GM19023 (cell line): ENCODE data around the gene EGLN2.
A peak's percentile ranks its signal among the peaks of the same experiment; 100 is the strongest.
"Not testable (repeated sequence)": the region's sequence is repeated elsewhere in the genome, so short reads cannot be mapped to it uniquely, and the experiment has no call there.

Experiments
- ATAC-seq: cut with Tn5 transposase; IDR thresholded peaks from one replicate; pipeline ENCODE4 v1.9.1; 2021; ENCODE audit warnings: mild to moderate bottlenecking, moderate library complexity; ENCODE audit not compliant: unreplicated experiment

Gene EGLN2

DNA sequence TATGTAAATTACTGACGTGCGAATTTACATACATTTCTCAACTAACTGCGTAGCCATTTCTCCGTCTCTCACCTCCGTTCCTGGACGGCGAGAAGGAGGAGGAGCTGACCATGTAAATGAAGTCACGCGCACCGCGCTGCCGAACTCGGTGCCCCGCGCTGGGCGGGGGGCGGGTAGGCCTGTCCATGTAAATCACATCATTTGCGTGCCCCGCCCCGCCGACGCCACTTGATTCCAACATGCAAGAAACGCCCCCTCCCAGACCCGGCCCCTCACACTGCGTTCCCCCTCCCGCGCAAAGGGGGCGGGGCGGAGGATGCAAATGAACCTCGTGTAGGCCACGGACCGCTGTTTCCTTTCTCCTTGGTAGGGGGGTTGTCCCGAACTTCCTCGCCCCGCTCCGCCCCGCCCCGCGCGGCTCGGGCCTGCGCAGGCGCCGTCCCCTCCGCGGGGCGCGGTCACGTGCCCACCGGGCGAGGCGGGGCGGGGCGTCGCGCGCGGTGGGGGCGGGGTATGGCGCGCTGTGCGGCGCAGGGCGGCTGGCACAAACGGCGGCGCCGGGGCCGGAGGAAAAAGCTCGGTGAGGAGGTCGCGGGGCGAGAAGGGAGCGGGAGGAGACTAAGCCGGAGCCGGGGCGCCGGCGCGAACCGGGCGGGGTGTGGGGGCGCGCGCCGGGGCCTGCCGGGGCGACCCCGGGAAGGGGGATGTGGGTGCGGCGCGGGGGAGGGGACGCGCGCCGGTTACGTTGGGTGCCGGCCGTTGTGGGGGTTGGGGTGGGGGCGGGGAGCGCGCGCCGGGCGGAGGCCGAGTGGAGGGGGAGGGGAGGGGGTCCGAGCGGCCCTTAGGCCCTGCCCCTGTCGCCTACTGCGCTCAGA is at the start of gene EGLN2:
TSS of gene EGLN2 (plus strand) at position 509 of the 875 bp plus-strand sequence. CDS start 1,382 bp downstream, outside the sequence.
- peak; percentile 79 for ATAC-seq

- ATAC-seq: peak; percentile 84
Observed at GRCh38 chr19:40750058-40750873, 48.7 kb upstream of the EGLN2 start, which contains the start of gene ACTMAP. ACTMAP (minus strand) TSS chr19:40750477; CDS start chr19:40749803, 674 bp downstream.

DNA sequence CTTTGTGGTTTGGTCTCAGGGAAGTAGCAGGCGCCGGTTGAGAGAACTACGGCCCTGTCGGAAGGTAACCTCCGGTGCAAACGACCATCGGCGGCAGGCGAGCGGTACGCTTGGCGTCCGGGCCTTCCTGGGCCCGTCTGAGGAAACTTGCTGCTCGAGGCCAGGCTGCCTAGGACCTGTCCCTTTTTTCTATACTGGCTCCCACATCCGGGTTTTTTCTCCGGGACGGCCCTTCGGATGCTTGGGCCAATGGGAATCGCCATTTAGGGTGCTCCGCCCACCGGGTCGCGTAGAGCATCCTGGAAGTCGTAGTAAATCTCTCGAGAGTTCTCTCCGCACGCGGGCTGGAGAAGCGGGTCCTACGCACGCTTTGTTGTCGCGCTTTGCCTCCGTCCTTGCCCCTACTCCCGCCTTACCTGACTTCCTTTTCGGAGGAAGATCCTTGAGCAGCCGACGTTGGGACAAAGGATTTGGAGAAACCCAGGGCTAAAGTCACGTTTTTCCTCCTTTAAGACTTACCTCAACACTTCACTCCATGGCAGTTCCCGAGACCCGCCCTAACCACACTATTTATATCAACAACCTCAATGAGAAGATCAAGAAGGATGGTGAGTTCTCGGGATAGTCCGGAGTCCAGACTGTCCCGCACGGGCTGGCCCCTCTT is 48.0 kb upstream of the EGLN2 start, which contains the start of gene SNRPA:
TSS of gene SNRPA (plus strand) at position 330 of the 664 bp plus-strand sequence. CDS start at position 536, 206 bp downstream.
- ATAC-seq: peak; percentile 58

DNA sequence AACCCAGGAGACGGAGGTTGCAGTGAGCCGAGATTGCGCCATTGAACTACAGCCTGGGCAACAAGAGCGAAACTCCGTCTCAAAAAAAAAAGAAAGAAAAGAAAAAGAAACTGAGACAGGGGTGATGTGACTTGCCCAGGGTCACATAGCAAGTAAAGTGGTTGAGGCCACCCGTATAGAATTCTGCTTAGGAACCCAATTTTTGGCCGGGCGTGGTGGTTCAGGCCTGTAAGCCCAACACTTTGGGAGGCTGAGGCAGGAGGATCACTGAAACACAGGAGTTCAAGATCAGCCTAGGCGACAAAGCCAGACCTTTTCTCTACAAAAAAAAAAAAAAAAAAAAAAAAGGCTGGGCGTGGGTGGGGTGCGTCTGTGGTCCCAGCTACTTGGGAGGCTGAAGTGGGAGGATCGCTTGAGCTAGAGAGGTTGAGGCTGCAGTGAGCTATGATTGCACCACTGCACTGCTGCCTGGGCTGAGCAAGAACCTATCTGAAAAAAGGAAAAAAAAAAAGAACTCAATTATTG is 46.7 kb upstream of the EGLN2 start:
- no peak for ATAC-seq

DNA sequence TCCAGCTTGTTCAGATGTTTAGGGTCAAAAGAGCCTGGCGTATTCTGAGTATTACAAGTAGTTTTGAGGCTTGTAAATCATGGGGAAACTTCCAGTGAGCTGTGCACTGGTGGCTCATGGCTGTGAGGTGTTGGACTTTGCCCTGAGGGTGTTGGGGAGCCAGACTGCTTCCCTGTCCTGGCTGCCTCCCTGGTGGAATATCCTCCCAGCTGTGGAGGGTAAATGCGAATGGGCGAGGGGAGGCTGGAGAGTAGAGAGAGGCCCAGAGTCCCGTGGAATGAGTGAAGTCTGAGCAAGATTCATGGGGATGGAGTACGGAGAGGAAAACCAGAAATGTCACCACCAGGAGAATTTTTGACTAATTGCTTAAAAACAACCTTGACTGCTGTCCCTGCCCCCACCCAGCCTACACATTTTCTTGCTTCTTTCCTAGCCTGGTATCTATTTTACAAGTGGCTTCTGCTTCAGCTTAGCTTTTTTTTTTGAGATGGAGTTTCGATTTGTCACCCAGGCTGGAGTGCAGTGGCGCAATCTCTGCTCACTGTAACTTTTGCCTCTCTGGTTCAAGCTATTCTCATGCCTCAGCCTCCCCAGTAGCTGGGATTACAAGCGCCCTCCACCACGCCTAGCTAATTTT is 44.3 kb upstream of the EGLN2 start:
- ATAC-seq: no peak

DNA sequence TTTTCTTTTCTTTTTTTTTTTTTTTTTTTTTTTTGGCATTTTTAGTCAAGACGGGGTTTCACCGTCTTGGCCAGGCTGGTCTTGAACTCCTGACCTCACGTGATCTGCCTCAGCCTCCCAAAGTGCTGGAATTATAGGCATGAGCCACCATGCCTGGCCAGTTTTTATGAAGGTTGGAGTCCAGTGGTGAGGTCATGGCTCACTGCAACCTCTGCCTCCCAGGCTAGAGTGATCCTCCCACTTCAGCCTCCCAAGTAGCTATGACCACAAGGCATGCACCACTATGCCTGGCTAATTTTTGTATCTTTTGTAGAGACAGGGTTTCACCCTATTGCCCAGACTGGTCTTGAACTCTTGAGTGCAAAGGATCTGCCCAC is 43.8 kb upstream of the EGLN2 start:
- no peak for ATAC-seq

DNA sequence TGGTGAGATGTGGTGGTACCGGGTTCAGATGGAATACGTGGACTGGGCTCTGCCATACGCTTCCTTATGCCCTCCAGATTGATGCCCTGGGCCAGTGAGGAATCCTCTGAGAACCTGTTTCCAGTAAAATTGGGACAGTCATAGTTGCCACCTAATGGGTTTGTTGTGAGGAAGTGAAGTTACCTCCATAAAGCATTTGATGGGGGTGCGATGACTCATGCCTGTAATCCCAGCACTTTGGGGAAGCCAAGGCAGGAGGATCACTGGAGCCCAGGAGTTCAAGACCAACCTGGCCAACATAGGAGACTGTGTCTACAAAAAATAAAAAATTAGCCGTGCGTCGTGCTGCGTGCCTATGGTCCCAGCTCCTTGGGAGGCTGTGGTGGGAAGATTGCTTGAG is 43.2 kb upstream of the EGLN2 start:
- no peak for ATAC-seq

- no peak for ATAC-seq
Observed at GRCh38 chr19:40756502-40757110, 42.4 kb upstream of the EGLN2 start.

DNA sequence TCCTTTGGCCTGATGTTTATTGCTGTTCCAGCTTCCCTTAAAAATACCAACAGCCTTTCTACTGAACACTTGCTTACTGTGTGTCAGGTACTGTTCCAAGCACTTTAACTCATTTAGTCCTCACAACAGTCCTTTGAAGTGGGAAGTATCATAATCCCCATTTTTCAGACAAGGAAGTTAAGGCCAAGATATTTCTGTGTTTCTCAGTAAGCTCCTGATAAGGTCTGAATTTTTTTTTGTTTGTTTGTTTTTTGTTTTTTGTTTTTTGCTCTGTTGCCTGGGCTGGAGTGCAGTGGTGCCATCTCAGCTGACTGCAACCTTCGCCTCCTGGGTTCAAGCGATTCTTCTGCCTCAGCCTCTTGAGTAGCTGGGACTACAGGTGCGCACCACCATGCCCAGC is 40.5 kb upstream of the EGLN2 start:
- no peak for ATAC-seq

DNA sequence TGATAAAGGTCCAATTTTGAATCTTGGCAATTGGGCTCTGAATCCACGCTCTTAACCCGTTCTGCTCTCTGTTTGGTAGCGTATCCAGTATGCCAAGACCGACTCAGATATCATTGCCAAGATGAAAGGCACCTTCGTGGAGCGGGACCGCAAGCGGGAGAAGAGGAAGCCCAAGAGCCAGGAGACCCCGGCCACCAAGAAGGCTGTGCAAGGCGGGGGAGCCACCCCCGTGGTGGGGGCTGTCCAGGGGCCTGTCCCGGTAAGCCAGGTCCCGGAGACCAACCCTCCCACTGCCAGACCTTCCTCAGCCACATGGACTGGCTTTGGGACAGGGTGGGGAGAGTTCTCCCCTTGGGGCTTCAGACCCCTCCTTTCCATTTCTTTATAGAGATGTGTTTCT is 39.6 kb upstream of the EGLN2 start:
- no peak for ATAC-seq

DNA sequence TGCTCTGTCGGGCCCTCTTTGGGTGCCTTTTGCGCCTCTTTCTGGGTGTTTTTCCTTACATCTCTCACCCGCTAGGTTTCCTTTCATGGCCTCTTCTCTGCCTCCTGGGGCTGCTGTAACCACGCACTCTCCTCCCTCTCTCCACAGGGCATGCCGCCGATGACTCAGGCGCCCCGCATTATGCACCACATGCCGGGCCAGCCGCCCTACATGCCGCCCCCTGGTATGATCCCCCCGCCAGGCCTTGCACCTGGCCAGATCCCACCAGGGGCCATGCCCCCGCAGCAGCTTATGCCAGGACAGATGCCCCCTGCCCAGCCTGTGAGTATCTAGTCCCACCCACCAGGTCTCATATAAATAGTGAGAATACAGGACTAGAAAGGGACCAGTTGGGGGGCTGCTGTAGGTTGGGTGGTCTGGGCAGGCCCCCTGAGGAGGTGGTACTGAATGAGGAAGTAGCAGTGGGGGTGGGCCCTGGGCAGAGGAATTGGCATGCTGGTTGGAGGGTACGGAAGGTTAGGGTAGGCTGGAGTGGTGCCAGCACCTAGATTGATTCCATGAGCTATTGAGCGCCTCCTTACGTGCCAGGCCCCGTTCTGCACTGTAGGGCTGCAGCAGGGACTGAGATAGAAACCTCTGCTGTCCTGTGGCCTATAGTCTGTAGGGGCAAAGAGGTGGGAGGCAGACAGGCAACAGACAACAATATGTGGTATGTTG is 36.1 kb upstream of the EGLN2 start:
- no peak for ATAC-seq

- ATAC-seq: no peak
Observed at GRCh38 chr19:40763526-40763925, 35.5 kb upstream of the EGLN2 start.

GRCh38 chr19:40763963-40764362 is 35.0 kb upstream of the EGLN2 start:
- no peak for ATAC-seq

GRCh38 chr19:40766385-40766784 is 32.6 kb upstream of the EGLN2 start:
- ATAC-seq: not testable (repeated sequence)

GRCh38 chr19:40768869-40769268 is 30.1 kb upstream of the EGLN2 start:
- no peak for ATAC-seq

DNA sequence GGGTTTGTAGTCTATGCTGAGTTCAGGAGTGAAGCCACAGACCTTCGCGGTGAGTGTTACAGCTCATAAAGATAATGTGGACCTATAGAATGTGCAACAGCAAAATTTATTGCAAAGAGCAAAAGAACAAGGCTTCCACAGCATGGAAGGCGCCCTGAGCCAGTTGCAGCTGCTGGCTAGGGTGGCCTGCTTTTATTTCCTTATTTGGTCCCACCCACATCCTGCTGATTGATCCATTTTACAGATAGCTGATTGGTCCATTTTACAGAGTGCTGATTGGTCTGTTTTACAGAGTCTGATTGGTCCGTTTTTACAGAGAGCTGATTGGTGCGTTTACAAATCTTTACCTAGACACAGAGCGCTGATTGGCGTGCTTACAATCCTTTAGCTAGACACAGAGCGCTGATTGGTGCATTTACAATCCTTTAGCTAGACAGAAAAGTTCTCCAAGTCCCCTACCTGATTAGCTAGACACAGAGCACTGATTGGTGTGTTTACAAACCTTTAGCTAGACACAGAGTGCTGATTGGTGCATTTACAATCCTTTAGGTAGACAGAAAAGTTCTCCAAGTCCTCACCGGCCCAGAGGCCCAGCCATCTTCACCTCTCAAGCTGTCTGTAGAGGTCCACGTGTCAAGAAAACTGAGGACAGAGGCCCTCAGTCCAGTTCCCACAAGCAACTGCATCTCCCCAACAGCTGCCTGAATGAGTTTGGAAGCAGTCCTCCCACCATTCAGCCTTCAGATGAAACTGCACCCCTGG is 27.7 kb upstream of the EGLN2 start:
- not testable (repeated sequence) for ATAC-seq

DNA sequence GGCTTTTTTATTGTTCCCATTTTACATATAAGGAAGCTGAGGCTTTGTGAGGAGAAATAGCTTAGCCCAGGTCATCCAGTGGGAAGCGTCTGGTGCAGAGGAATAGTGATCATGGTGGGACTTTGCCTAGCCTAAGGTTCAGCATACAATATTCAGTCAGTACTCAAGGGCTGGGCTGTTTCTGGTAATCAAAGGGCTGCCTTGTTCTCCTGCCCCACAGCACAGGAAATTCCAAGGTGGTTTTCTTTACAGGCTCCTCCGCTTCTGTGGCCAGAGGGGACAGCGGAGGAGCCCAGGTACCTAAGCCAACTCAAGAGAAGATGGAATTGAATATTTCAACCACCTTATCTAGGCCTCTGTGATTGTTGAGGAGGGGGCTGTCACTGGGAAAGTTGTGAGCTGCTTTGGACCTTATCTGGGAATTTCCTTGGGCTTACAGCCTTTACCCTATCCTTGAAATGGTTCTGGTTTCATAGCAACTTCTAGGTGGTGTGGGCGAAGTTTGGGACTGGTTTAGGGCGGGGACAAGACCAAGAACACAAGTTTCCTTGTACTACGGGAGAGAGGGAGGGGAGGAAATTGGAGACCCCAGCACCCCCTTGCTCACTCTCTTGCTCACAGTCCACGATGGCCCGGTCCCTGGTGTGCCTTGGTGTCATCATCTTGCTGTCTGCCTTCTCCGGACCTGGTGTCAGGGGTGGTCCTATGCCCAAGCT is 23.9 kb upstream of the EGLN2 start, which contains the start of gene MIA:
TSS of gene MIA (plus strand) at position 606 of the 716 bp plus-strand sequence. CDS start at position 628, 22 bp downstream.
- no peak for ATAC-seq

DNA sequence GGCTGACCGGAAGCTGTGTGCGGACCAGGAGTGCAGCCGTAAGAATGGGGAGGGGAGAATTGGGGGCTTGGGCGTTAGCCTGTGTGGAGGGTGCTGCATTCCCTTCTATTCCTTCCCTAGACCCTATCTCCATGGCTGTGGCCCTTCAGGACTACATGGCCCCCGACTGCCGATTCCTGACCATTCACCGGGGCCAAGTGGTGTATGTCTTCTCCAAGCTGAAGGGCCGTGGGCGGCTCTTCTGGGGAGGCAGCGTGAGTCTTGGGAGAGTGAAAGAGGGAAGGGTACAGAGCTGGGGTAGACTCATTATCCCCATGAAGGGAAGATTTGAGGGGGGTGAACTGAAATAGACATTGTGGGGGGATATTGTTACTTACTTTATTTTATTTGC is 23.4 kb upstream of the EGLN2 start:
- ATAC-seq: no peak
